HS-27A (cell line): ENCODE results near the gene BRD7.
"Not testable (repeated sequence)": the region's sequence is repeated elsewhere in the genome, so short reads cannot be mapped to it uniquely, and the experiment has no call there.

ENCODE experiments used
- DNase-seq: peaks from one replicate; pipeline ENCODE4 v3.0.0-alpha.2; 2012; ENCODE audit warnings: low read depth, missing footprints

Gene BRD7

DNA sequence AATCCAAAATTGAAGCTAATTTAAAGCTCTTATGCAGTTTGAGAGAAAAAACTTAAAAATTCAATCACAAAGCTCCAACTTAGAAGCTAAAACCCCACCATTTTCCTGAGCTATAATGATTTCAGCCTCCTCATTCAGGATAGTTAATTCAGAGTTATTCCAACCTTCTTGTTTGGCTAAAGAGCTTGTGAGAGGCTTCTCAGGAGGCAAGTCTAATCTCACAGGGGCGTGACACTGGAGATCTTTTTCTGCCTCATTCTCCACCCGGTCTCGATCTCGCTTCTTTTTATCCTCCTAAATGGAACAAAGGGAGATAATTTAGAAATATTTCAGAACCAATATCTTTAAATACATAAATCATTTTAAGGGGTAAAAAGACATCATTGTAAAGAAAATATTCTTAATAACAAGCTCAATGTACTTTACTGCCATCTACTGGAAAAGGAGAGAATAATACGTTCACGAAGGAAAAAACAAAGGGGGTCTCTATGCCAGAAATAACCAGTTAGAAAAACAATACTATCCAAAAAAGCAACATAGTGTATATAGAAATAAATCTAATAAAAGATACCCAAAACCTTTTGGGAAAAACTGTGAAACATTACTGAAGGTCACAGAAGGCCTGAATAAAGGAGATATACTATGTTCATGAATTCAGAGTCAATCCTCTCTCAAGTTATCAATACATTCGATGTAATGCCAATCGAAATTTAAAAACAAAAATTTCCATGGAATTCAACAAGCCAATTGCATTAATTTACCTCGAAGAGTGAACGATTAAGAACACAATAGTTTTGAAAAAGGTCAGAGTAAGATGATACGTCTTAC lies 13.9 kb downstream of the BRD7 start:
- DNase-seq = no peak

GRCh38 chr16:50354082-50354481 lies 14.7 kb downstream of the BRD7 start:
- no peak for DNase-seq

DNA sequence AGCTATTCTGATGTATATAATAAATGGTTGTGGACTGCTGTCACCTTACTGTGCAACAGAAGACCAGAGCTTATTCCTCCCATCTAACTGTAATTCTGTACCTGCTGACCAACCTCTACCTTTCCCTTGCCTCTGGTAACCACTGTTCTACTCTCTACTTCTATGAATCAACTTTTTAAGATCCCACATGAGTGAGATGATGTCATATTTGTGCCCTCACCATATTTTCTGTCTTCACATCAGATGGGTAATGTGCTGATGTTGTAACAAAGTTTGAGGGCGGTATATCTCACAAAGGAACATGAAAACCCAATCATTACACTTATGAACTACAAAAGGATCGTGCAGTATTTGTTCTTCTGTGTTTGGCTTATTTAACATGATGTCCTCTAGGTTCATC lies 16.8 kb downstream of the BRD7 start:
- DNase-seq = no peak

DNA sequence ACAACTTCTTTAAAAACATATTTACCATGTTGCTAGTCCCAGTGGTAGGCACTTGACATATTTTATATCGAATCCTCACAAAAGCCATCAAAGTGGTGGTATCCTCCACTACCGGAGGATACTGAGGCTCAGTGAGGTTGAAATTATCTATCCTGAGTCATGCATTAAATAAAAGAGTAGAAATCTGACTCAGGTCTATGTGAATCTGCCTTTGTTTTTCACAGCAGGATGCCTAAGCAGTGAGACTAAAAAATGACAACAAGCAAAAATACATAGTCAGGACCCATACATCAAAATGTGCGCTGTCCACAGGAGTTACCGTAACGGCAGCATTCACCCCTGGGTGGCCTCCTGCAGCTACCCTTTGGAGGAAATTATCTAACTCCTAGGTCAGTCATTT lies 17.7 kb downstream of the BRD7 start:
- DNase-seq = no peak

- DNase-seq = not testable (repeated sequence)
Observed at GRCh38 chr16:50345210-50345609, 23.6 kb downstream of the BRD7 start.

DNA sequence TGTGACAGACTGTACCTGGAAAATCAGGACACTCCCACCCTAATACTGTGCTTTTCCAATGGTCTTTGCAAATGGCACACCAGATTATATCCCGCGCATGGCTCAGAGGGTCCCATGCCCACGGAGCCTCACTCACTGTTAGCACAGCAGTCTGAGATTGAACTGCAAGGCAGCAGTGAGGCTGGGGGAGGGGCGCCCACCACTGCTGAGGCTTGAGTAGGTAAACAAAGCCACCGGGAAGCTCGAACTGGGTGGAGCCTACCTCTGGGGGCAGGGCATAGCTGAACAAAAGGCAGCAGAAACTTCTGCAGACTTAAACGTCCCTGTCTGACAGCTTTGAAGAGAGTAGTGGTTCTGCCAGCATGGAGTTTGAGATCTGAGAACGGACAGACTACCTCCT lies 25.2 kb downstream of the BRD7 start:
- DNase-seq = not testable (repeated sequence)

DNA sequence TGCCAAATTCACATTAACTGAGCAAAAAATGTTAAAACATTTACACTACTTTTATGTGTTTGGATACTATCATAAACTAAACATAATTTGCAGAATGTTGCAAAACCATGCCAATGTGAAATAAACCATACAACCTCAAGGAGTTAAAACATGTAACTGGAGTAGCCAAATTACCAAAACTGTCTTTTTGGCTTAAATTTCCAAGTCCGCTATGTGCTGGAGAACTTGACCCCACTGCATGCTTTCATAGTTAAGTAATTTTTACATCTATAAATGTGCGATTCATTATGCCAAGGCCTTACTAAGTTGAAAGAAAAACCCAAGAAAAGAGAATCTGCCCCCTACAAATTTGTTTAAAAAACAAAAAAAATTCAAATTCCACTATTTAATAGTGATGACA lies 28.2 kb downstream of the BRD7 start:
- no peak for DNase-seq

DNA sequence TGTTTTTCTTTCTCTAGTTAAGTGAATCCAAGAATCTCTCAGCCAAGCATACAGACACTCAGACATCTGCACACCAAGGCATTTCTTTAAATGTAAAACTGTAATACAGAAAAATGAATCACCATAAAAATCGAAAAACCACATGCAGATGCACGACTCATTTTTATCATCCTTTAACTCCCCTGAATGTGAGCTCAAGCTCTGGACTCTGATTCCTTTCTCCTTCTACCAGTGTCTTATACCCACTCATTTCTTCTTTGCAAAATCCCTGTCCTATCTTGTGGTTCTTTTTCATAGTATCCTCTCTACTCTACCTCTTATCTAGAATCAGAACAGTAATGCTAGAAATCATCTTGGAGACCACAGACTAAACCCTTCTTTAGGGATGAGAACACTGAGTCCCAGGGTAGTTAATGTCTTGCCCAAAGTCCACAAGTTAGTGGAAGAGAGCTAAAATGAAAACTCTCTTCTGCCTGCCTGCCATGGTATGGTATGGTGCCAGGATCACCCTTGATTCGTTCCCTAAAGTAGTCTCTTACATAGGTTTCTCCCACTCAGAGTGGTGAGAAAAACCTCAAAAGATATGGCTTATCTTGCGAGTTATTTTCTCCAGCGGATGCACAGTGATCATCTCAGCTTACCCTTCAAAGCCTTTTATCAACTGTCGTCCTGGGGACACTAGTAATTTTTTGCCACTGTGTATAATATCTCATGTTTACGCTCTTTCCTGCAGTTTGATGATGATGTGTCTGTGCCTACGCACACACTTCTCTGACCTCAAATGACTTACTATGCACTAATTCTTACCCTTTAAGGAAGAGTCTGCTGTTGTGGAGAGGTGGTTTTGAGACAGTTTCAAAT lies 30.2 kb downstream of the BRD7 start:
- no peak for DNase-seq

GRCh38 chr16:50336884-50337283 lies 31.9 kb downstream of the BRD7 start:
- DNase-seq = no peak

DNA sequence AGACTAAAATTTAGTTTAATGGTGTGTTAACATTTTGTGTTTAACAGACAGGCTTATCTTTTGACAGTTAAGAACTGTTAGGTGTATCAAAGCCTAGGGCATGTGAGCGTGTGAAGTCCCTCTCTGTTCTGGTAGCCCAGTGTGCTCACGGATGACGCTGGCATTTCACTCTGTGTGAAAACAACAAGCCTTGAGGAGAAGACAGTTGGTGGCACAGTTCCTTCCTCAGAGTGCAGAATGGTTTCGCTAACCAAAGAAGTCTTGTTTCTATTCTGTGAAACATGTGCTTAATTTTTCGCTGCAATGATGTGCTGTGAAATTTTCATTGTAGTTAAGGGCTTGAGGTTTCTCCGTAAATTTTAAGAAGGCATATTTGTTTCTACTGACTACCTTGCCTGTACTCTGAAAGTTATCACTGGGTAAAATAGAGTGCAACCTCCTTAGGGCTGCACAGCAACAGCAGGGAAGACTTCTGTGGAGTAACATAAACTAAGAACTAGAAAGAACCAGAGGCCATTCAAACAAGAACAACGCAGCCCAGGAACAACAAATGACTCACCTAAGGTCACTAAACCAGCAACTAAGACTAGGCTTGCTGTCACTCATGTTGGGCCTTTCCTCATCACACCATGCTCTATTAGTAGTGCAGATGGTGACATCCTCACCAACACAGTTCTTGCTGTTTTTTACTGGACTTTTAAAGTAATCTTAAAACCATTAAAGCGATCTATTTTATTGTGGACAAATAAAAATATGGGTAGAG lies 33.4 kb downstream of the BRD7 start:
- no peak for DNase-seq

- DNase-seq = no peak
Observed at GRCh38 chr16:50334106-50334975, 34.4 kb downstream of the BRD7 start.

DNA sequence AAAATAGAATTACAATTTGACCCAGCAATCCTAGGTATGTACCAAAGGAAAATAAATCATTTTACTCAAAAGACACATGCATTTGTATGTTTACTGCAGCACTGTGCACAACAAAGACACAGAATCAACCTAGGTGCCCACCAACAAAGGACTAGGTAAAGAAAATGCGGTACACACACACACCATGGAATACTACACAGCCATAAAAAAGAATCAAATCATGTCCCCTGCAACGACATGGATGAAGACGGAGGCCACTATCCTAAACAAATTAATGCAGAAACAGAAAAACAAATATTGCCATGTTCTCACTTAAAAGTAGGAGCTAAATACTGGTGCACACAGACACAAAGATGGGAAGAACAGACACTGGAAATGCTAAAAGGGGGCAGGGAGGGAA lies 36.2 kb downstream of the BRD7 start:
- DNase-seq = no peak

- no peak for DNase-seq
Observed at GRCh38 chr16:50331570-50331969, 37.2 kb downstream of the BRD7 start.

DNA sequence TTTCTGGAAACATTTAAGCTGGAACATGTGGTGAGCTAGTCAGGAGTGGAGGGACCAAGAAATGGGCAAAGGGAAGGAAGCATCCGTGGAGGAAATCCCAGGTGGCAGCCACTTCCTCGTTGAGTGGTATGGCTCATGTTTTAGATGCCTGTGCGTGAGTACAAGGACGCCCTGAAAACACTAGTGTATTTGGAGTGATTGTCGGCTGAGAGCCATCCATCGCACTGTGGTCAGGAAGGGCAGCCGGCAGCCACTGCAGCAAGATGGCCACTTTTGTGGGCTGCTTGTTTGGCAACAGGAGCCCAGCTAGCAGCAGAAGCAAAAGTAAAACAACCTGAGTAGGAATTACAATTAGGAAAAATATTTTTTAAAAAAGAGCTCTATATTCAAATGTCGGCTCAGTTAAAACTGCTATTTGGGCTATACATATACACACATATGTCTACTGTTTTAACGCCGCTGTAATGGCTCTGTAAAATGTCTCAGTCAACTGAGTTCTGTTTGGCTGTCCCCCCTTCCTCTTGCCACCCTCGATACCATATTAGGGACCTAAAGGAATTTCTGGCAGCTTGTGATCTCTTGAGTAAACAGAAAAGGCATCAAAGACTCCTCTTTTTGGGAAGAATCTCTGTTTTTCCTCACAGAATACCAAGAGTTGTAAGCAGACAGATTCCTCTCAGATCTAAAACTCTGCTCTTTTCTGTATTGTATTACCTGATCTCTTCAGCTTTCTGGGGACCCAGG lies 39.2 kb downstream of the BRD7 start:
- DNase-seq = no peak

- DNase-seq = no peak
Observed at GRCh38 chr16:50326835-50327465, 41.8 kb downstream of the BRD7 start.

- DNase-seq = no peak
Observed at GRCh38 chr16:50326264-50326663, 42.5 kb downstream of the BRD7 start.

DNA sequence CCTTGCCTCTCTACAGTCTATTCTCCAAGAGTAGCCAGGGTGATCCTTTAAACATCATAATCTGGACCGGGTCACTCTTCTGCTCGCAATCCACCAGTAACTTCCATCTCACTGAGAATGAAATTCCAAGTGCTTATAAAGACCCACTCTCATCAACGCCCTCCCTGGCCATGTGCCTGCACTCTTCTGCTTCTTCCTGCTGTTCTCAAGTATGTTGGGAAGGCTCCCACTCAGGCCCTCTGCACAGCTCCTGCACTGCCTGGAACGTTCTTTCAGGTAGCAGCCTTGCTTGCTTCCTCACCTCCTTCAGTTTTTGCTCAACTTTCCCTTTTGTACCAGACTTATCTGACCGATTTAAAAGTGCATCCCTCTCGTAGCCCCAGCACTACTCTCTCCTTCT lies 44.4 kb downstream of the BRD7 start:
- no peak for DNase-seq

DNA sequence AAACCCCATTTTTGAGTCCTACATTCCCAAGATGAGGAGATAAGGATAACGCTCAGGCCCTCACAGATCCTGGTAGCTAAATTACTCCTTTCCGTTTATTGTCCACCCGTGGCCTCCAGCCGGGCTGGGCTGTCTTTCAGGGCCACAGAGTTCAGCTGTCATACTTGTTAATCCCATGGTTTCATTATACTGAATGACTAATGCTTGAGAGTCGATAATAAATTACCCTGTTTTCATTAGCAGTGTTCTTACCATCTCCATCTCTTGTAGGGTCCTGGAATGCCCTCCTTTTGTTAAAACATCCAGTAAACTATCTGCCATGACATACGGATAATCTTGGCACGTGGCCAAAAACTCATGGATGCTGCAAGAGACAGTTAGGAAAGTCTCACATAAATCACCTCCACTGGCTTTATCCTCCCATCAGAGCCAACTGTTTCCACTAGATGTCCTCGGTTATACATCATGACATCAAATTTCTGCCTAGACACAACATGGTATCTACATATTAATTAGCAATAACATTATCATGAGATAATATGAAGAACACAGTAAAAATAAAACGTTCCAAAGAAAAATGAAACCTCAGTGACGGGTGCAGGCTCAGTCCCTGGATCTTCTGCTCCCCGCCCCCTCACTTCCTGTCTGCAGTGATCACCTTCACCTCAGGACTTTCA lies 45.3 kb downstream of the BRD7 start:
- DNase-seq = no peak

DNA sequence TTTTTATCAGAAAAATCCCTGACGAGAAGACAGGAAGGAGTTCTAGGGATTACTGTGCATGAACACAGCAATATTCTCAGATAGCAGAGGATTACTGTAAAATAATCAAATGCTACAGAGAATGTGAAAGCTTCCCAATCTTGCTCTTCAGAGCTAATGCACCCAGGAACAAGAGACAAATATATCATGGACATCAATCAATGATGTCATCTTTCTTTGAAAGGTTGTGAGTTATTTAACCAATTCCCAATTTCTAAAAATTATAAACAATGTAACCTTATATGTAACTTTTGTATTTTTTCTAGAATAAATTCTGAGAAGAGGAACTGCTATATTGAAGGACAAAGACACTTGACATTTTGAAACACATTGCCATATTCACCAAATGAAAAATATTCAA lies 46.5 kb downstream of the BRD7 start:
- no peak for DNase-seq

DNA sequence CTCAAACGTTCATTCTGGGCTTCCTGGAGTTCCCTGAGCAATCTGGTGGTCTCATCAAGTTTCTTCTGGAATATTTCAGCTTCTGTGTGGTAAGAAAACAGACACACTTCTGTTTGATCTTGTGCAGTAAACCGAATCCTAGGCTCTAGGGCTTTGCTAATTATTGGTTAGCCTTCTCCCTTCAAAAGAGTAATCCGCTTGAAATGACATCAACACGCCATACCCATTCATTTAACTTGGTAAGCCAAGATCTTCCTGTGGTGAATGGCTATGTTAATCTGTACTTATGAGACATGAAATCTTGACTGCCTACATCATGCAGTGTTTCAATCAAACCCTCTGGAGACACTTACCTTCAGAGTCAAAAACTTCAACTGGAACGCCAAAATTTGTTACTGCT lies 48.5 kb downstream of the BRD7 start:
- no peak for DNase-seq
